K562 (cell line): ENCODE measurements around the gene CRACR2B. TPM values are rescaled to one million over a fixed set of nuclear protein-coding genes. Genes with fewer than 3 reads are reported as not detected.

ENCODE experiments used
- ADNP ChIP-seq: fragments of 200-800 bp; sonication (Bioruptor generic); IDR thresholded peaks from 2 replicates; pipeline ENCODE4 v1.6.1; 2016; ENCODE audit warnings: missing genetic modification characterization, missing compliant biosample characterization
- BCL6 ChIP-seq: fragments of 250-450 bp; sonication (Bioruptor Pico); IDR thresholded peaks from 2 replicates; pipeline ENCODE4 v1.4.0; 2020
- E2F1 ChIP-seq: sonication (generic); formaldehyde crosslinking; IDR thresholded peaks from 2 replicates; pipeline ENCODE4 v1.8.1; 2023; ENCODE audit warnings: mild to moderate bottlenecking, missing genetic modification reagents, moderate library complexity
- E2F6 ChIP-seq, 2 experiments: IDR thresholded peaks; 2 replicates each; pipeline ENCODE4 v1.6.1; 2011; ENCODE audit warnings: borderline replicate concordance in 1 of 2, control low read depth in 1 of 2, low read depth in 1 of 2, low read length in 1 of 2, mild to moderate bottlenecking in 1 of 2, mixed read lengths in 1 of 2, moderate library complexity in 1 of 2; ENCODE audit not compliant: insufficient read depth in 1 of 2, insufficient read length in 1 of 2, poor library complexity in 1 of 2, severe bottlenecking in 1 of 2; ENCODE audit errors: extremely low read depth in 1 of 2
- ERF ChIP-seq: fragments of 450-650 bp; formaldehyde crosslinking; IDR thresholded peaks from 2 replicates; pipeline ENCODE4 v1.4.0; 2020; ENCODE audit warnings: mild to moderate bottlenecking, mixed read lengths
- FOXO4 ChIP-seq: fragments of 450-650 bp; formaldehyde crosslinking; IDR thresholded peaks from 2 replicates; pipeline ENCODE4 v1.4.0; 2020; ENCODE audit warnings: mild to moderate bottlenecking, moderate library complexity
- GATA2 ChIP-seq: sonication (generic); formaldehyde crosslinking; IDR thresholded peaks from 2 replicates; pipeline ENCODE4 v1.4.0; 2020; ENCODE audit warnings: mild to moderate bottlenecking, missing genetic modification reagents
- GTF2A2 ChIP-seq: IDR thresholded peaks from 2 replicates; pipeline ENCODE4 v1.6.1; 2016; ENCODE audit warnings: mild to moderate bottlenecking, missing genetic modification characterization, missing compliant biosample characterization
- HOMEZ ChIP-seq: fragments of 250-450 bp; sonication (Bioruptor Pico); IDR thresholded peaks from 2 replicates; pipeline ENCODE4 v1.4.0; 2020; ENCODE audit warnings: mild to moderate bottlenecking, moderate library complexity
- KAT8 ChIP-seq: fragments of 450-650 bp; IDR thresholded peaks from 2 replicates; pipeline ENCODE4 v1.6.1; 2016; ENCODE audit warnings: low read depth, mild to moderate bottlenecking
- NFIX ChIP-seq: fragments of 250-450 bp; sonication (Bioruptor Pico); IDR thresholded peaks from 2 replicates; pipeline ENCODE4 v1.4.0; 2020; ENCODE audit warnings: low read depth, mild to moderate bottlenecking, moderate library complexity
- PHF8 ChIP-seq: fragments of 200-600 bp; sonication (generic); IDR thresholded peaks from 2 replicates; pipeline ENCODE4 v1.6.1; 2012; ENCODE audit warnings: mixed run types, mild to moderate bottlenecking, inconsistent platforms, low read length, moderate library complexity, borderline replicate concordance
- POLR2B ChIP-seq: fragments of 450-650 bp; IDR thresholded peaks from 2 replicates; pipeline ENCODE4 v1.6.1; 2018; ENCODE audit warnings: low read depth; ENCODE audit not compliant: partially characterized antibody
- POU5F1 ChIP-seq: fragments of 150-350 bp; IDR thresholded peaks from 2 replicates; pipeline ENCODE4 v1.6.1; 2014; ENCODE audit warnings: borderline replicate concordance, low read length, low read depth, mild to moderate bottlenecking; ENCODE audit not compliant: partially characterized antibody
- PRMT5 ChIP-seq: sonication (generic); formaldehyde crosslinking; IDR thresholded peaks from 2 replicates; pipeline ENCODE4 v1.5.0; 2020; ENCODE audit warnings: missing genetic modification reagents
- SMAD2 ChIP-seq: fragments of 150-350 bp; IDR thresholded peaks from 2 replicates; pipeline ENCODE4 v1.6.1; 2014; ENCODE audit warnings: low read depth, mild to moderate bottlenecking, low read length
- SMC3 ChIP-seq: conservative IDR thresholded peaks from 2 replicates; pipeline ENCODE4 v1.6.1; 2011; ENCODE audit warnings: low read depth, low read length, improper control_type of control experiment; ENCODE audit not compliant: insufficient read depth
- SNRNP70 ChIP-seq: fragments of 200-400 bp; formaldehyde crosslinking; optimal IDR thresholded peaks from 2 replicates; pipeline ENCODE3; 2017; ENCODE audit warnings: low read depth, low read length
- ZNF384 ChIP-seq: IDR thresholded peaks from 2 replicates; pipeline ENCODE4 v1.6.1; 2012; ENCODE audit warnings: low read depth, low read length, improper control_type of control experiment
- ZNF830 ChIP-seq: fragments of 250-450 bp; sonication (Bioruptor Pico); IDR thresholded peaks from 2 replicates; pipeline ENCODE4 v1.5.0; 2021; ENCODE audit warnings: mild to moderate bottlenecking
- polyA plus RNA-seq, 8 experiments: library from polyadenylated mRNA; depleted of rRNA in 4 of 8; stranded (reverse) in 5 of 8; unstranded in 3 of 8; fragments of >200 nt; fragmentation: Nextera tagmentation in 2 of 8; fragmentation: Illumina TruSeq in 1 of 8; extraction: Ambion mirVana in 2 of 8; extraction: Trizol in 1 of 8; gene quantifications; 2 replicates each; pipeline versions ENCODE4 v1.2.1 to v1.2.3, GENCODE V29; 2011 to 2014; ENCODE audit warnings: inconsistent platforms in 1 of 8, missing spikeins in 1 of 8
- total RNA-seq, 7 experiments: library from RNA; depleted of rRNA in 6 of 7; stranded (reverse); fragments of >200 nt in 6 of 7; fragmentation: Illumina TruSeq in 2 of 7; extraction: Trizol in 2 of 7; gene quantifications; 2 replicates each; pipeline versions ENCODE4 v1.2.1 to v1.2.3, GENCODE V29; 2011 to 2021; ENCODE audit warnings: low replicate concordance in 1 of 7
- TF ChIP-seq, protein P1 (sequence below): fragments of 250-450 bp; sonication (Bioruptor Pico); IDR thresholded peaks from 2 replicates; pipeline ENCODE4 v1.5.0; 2021

The CRACR2B gene
- total and polyA plus RNA-seq, 9 of the 15 experiments (the other 6 are each of a cell fraction or from before 2014, with no cell fraction given): 0.10 to 51.0 (median 6.0) TPM

- no peak for TF ChIP-seq NFIX (CRISPR knock-in tag)
- TF ChIP-seq ERF: 0 out of 2 replicates have a peak, but pooled peaks have one; percentile 44
- TF ChIP-seq PRMT5: no peak; the same call in 1 of the 2 replicates
- no peak for TF ChIP-seq FOXO4 (CRISPR knock-in tag)
- no peak for TF ChIP-seq ZNF384
- TF ChIP-seq E2F6 (IDR thresholded peaks at IDR 0.05; ENCODE audit: borderline replicate concordance in 1 of 2, extremely low read depth in 1 of 2, insufficient read depth in 1 of 2, insufficient read length in 1 of 2, low read depth in 1 of 2, low read length in 1 of 2, poor library complexity in 1 of 2, severe bottlenecking in 1 of 2): peak; percentile 26 to 70
- TF ChIP-seq SNRNP70: no peak
- TF ChIP-seq SMAD2: no peak
- peak; percentile 91; the same call in 1 of the 2 replicates for TF ChIP-seq PHF8
- no peak for TF ChIP-seq POLR2B
- TF ChIP-seq POU5F1: no peak
- no peak for TF ChIP-seq KAT8
- no peak for TF ChIP-seq ADNP (tag)
- no peak for TF ChIP-seq SMC3
- TF ChIP-seq GATA2 (CRISPR knock-in tag): no peak
- TF ChIP-seq HOMEZ (CRISPR knock-in tag): no peak
- no peak; the same call in 1 of the 2 replicates for TF ChIP-seq E2F1
- no peak for TF ChIP-seq BCL6 (CRISPR knock-in tag)
- TF ChIP-seq GTF2A2 (tag): peak; percentile 90
- TF ChIP-seq ZNF830 (CRISPR knock-in tag): no peak
- TF ChIP-seq, protein P1, sequence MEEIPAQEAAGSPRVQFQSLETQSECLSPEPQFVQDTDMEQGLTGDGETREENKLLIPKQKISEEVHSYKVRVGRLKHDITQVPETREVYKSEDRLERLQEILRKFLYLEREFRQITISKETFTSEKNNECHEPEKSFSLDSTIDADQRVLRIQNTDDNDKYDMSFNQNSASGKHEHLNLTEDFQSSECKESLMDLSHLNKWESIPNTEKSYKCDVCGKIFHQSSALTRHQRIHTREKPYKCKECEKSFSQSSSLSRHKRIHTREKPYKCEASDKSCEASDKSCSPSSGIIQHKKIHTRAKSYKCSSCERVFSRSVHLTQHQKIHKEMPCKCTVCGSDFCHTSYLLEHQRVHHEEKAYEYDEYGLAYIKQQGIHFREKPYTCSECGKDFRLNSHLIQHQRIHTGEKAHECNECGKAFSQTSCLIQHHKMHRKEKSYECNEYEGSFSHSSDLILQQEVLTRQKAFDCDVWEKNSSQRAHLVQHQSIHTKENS: no peak
Observed at GRCh38 chr11:819129-819931, 8.4 kb upstream of the CRACR2B start (continued).
